Suprapubic skin (tissue), 4 donors: Measurements from ENCODE around the gene SSBP1.

Experiments
- POLR2A ChIP-seq, 2 donors: fragments of 450-650 bp; IDR thresholded peaks; one replicate each; pipeline ENCODE4 v1.6.1; 2017; ENCODE audit warnings: antibody characterized with exemption in 2 of 2, mild to moderate bottlenecking in 2 of 2, moderate library complexity in 2 of 2
- POLR2AphosphoS5 ChIP-seq, 3 donors: sonication (generic); formaldehyde crosslinking; IDR thresholded peaks; one replicate each; pipeline ENCODE4 v1.6.1; 2017; ENCODE audit warnings: antibody characterized with exemption in 3 of 3
- TF ChIP-seq, protein P1 (sequence below), 2 donors: fragments of 200-600 bp in 1 of 2; fragments of 450-650 bp in 1 of 2; sonication (generic) in 1 of 2; IDR thresholded peaks; one replicate each; pipeline ENCODE4 v1.5.1; 2016 to 2019; ENCODE audit warnings: antibody characterized with exemption in 2 of 2, mild to moderate bottlenecking in 1 of 2, moderate library complexity in 1 of 2

DNA sequence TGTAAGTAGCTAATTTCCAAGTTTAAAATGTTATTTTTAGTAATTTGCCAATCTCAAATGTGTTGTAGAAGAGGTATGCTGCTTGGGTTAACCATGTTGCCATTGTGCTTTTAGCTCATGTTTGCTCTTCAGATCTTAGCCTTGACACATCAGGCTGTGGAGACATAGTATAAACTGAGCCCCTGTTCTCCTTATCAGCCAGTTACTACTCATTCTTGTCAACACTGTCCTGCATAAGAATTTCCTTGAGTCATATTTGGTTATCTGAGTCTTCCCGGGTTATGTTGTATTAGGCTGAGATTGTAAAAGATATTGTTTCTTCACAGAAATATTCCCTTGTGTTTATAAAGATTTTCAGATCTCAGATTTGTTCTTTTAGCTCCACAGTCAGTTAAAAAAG lies 4.1 kb downstream of the SSBP1 start:
- TF ChIP-seq POLR2AphosphoS5 (IDR thresholded peaks at IDR 0.05) (no peak), POLR2A (IDR thresholded peaks at IDR 0.05) (no peak)
- TF ChIP-seq, protein P1, sequence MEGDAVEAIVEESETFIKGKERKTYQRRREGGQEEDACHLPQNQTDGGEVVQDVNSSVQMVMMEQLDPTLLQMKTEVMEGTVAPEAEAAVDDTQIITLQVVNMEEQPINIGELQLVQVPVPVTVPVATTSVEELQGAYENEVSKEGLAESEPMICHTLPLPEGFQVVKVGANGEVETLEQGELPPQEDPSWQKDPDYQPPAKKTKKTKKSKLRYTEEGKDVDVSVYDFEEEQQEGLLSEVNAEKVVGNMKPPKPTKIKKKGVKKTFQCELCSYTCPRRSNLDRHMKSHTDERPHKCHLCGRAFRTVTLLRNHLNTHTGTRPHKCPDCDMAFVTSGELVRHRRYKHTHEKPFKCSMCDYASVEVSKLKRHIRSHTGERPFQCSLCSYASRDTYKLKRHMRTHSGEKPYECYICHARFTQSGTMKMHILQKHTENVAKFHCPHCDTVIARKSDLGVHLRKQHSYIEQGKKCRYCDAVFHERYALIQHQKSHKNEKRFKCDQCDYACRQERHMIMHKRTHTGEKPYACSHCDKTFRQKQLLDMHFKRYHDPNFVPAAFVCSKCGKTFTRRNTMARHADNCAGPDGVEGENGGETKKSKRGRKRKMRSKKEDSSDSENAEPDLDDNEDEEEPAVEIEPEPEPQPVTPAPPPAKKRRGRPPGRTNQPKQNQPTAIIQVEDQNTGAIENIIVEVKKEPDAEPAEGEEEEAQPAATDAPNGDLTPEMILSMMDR (IDR thresholded peaks at IDR 0.05): no peak
